ENCODE data around the gene CCT8. TPM values are rescaled to one million over a fixed set of nuclear protein-coding genes. Genes with fewer than 3 reads are reported as not detected.

Gene CCT8
- total RNA-seq, 1 experiment from 2014 or later: 335 TPM

GRCh38 chr21:29080454-29080941 lies 7.0 kb upstream of the CCT8 start:
- Mint-ChIP-seq H3K9me3 (peaks cover 3% of the 10 kb centered on the region; the same call in 1 of the 2 replicates), H3K4me1 (peaks cover 2% of the 10 kb centered on the region)

More at GRCh38 chr21:29080454-29080941, 7.0 kb upstream of the CCT8 start:
- no peak overlapping the region for H3K27ac Mint-ChIP-seq
- no peak overlapping the region for H3K4me3 Mint-ChIP-seq
- TF ChIP-seq ZNF138 (CRISPR knock-in tag; conservative IDR thresholded peaks at IDR 0.05) (no peak), EMX1 (CRISPR knock-in tag; IDR thresholded peaks at IDR 0.05) (no peak), ESRRA (CRISPR knock-in tag; IDR thresholded peaks at IDR 0.05; ENCODE audit: borderline replicate concordance) (no peak), ZNF532 (CRISPR knock-in tag; IDR thresholded peaks at IDR 0.05; ENCODE audit: borderline replicate concordance) (no peak), SMAD3 (CRISPR knock-in tag; IDR thresholded peaks at IDR 0.05; ENCODE audit: borderline replicate concordance) (no peak), ZNF317 (CRISPR knock-in tag; IDR thresholded peaks at IDR 0.05; ENCODE audit: borderline replicate concordance, low read depth) (no peak), ZNF416 (CRISPR knock-in tag; IDR thresholded peaks at IDR 0.05) (no peak), GTF2I (CRISPR knock-in tag; conservative IDR thresholded peaks at IDR 0.05) (no peak), AFF4 (CRISPR knock-in tag; IDR thresholded peaks at IDR 0.05; ENCODE audit: borderline replicate concordance) (no peak)
- TF ChIP-seq, protein P1, sequence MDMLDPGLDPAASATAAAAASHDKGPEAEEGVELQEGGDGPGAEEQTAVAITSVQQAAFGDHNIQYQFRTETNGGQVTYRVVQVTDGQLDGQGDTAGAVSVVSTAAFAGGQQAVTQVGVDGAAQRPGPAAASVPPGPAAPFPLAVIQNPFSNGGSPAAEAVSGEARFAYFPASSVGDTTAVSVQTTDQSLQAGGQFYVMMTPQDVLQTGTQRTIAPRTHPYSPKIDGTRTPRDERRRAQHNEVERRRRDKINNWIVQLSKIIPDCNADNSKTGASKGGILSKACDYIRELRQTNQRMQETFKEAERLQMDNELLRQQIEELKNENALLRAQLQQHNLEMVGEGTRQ (CRISPR knock-in tag; IDR thresholded peaks at IDR 0.05): no peak
- TF ChIP-seq, protein P2, sequence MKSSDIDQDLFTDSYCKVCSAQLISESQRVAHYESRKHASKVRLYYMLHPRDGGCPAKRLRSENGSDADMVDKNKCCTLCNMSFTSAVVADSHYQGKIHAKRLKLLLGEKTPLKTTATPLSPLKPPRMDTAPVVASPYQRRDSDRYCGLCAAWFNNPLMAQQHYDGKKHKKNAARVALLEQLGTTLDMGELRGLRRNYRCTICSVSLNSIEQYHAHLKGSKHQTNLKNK (CRISPR knock-in tag; IDR thresholded peaks at IDR 0.05): no peak
- TF ChIP-seq, protein P3, sequence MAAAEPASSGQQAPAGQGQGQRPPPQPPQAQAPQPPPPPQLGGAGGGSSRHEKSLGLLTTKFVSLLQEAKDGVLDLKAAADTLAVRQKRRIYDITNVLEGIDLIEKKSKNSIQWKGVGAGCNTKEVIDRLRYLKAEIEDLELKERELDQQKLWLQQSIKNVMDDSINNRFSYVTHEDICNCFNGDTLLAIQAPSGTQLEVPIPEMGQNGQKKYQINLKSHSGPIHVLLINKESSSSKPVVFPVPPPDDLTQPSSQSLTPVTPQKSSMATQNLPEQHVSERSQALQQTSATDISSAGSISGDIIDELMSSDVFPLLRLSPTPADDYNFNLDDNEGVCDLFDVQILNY (CRISPR knock-in tag; IDR thresholded peaks at IDR 0.05): no peak
- DNase-seq (ENCODE audit: low spot score): no peak
- peaks cover 15% of the 10 kb centered on the region for H3K27me3 Mint-ChIP-seq (ENCODE audit: low read depth)
- H3K36me3 Mint-ChIP-seq: no peaks in the 10 kb centered on the region
- no peak for ATAC-seq
- ChIA-PET POLR2A (interaction anchor here (0.6 kb wide), 1 partner anchor 58 kb away, joined by 4 read pairs; no protein-coding TSS in a partner anchor), CTCF (no interaction called here)

All from WTC11 (cell line).